Endothelial cell of umbilical vein (primary cell): ENCODE results near the gene ZNF438.

Experiments
- CTCF ChIP-seq, 2 donors: IDR thresholded peaks; 1 replicate in 1 of 2; 2 replicates in 1 of 2; pipeline ENCODE4 v1.5.1; 2011; ENCODE audit warnings: low read length in 2 of 2, mild to moderate bottlenecking in 2 of 2, moderate library complexity in 2 of 2, control low read depth in 1 of 2, inconsistent platforms in 1 of 2, low read depth in 1 of 2; ENCODE audit not compliant: insufficient read depth in 1 of 2; ENCODE audit errors: extremely low read depth in 1 of 2
- EZH2 ChIP-seq: IDR thresholded peaks from 2 replicates; pipeline ENCODE4 v1.6.1; 2012; ENCODE audit warnings: borderline replicate concordance, low read depth, mild to moderate bottlenecking, moderate library complexity, low read length, inconsistent platforms; ENCODE audit not compliant: severe bottlenecking
- GATA2 ChIP-seq: IDR thresholded peaks from 2 replicates; pipeline ENCODE4 v1.7.0; 2011; ENCODE audit warnings: low read depth, mild to moderate bottlenecking, moderate library complexity, mixed read lengths, low read length; ENCODE audit not compliant: insufficient read length, insufficient read depth
- POLR2A ChIP-seq: IDR thresholded peaks from 2 replicates; pipeline ENCODE4 v1.6.1; 2012; ENCODE audit warnings: low read depth, mild to moderate bottlenecking, control low read depth, low read length
- POLR2AphosphoS5 ChIP-seq: IDR thresholded peaks from 2 replicates; pipeline ENCODE4 v1.6.1; 2012; ENCODE audit warnings: low read depth, mild to moderate bottlenecking, control low read depth, low read length, moderate library complexity; ENCODE audit not compliant: insufficient read depth
- TF ChIP-seq, protein P1 (sequence below): IDR thresholded peaks from 2 replicates; pipeline ENCODE4 v1.6.1; 2011; ENCODE audit not compliant: insufficient read depth, insufficient read length

DNA sequence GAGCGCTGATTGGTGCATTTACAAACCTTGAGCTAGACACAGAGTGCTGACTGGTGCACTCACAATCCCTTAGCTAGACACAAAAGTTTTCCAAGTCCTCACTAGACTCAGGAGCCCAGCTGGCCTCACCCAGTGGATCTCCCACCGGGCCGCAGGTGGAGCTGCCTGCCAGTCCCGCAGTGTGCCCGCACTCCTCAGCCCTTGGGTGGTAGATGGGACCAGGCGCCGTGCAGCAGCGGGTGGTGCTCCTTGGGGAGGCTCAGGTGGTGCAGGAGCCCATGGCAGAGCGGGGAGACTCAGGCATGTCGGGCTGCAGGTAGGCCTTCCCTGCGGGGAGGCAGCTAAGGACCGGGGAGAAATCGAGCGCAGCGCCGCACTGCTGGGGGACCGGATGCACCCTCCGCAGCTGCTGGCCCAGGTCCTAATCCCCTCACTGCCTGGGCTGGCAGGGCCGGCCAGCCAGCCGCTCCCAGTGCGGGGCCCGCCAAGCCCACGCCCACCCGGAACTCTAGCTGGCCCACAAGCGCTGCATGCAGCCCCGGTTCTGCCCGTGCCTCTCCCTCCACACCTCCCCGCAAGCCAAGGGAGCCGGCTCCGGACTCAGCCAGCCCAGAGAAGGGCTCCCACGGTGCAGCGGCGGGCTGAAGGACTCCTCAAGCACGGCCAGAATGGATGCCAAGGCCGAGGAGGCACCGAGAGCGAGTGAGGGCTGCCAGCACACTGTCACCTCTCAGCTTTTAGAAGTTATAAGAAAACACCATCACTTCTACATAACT, 128.9 kb downstream of the ZNF438 start:
- TF ChIP-seq CTCF (IDR thresholded peaks at IDR 0.05; ENCODE audit: extremely low read depth in 1 of 2, insufficient read depth in 1 of 2, low read depth in 1 of 2, low read length in 2 of 2): no peak
- TF ChIP-seq POLR2A: no peak
- TF ChIP-seq EZH2: no peak
- TF ChIP-seq POLR2AphosphoS5: no peak
- no peak for TF ChIP-seq GATA2
- TF ChIP-seq, protein P1, sequence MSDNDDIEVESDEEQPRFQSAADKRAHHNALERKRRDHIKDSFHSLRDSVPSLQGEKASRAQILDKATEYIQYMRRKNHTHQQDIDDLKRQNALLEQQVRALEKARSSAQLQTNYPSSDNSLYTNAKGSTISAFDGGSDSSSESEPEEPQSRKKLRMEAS: no peak
